ENCODE results near the gene RASGRP4.
A peak's percentile ranks its signal among the peaks of the same experiment; 100 is the strongest.

Gene RASGRP4

DNA sequence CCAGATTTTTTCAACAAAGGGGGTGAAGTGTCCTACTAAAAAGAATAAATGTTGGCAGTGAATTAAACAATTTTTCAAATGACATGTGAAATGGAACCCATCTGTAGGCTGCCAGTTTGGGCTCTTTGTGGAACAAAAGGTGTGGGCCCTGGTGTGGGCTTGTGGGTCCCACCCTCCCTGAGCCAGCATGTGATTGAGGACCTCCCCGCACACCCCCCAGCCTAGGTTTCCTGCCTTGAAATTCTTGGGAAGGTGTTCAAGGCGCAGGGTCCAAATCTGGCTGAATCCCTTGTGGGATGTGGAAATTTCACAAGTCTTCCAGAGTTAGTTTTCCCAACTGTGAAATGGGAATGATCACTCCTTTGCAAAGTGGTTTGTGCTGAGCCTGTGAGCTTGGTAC is 42.3 kb downstream of the RASGRP4 start:
- TF ChIP-seq, protein P1, sequence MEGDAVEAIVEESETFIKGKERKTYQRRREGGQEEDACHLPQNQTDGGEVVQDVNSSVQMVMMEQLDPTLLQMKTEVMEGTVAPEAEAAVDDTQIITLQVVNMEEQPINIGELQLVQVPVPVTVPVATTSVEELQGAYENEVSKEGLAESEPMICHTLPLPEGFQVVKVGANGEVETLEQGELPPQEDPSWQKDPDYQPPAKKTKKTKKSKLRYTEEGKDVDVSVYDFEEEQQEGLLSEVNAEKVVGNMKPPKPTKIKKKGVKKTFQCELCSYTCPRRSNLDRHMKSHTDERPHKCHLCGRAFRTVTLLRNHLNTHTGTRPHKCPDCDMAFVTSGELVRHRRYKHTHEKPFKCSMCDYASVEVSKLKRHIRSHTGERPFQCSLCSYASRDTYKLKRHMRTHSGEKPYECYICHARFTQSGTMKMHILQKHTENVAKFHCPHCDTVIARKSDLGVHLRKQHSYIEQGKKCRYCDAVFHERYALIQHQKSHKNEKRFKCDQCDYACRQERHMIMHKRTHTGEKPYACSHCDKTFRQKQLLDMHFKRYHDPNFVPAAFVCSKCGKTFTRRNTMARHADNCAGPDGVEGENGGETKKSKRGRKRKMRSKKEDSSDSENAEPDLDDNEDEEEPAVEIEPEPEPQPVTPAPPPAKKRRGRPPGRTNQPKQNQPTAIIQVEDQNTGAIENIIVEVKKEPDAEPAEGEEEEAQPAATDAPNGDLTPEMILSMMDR (conservative IDR thresholded peaks at IDR 0.05) = no peak
- H3K27ac ChIP-seq = no peak overlapping the region

DNA sequence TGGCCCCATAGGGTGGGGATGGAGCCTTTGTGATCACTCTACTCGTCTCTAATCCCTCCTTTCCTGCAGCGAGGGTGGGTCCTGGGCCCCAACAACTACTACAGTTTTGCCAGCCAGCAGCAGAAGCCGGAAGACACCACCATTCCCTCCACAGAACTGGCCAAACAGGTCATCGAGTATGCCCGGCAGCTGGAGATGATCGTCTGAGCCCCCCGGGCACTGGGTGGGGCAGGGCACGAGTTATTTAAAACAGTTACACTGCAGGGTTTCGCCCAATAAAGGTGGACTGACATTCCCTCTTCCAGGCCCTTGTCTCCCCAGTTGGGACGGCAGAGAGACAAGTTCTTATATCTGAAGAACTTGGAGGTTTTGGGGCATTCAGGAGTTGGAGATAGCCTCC is 42.8 kb downstream of the RASGRP4 start:
- TF ChIP-seq, protein P1 (conservative IDR thresholded peaks at IDR 0.05) = no peak
- H3K27ac ChIP-seq = no peak overlapping the region

DNA sequence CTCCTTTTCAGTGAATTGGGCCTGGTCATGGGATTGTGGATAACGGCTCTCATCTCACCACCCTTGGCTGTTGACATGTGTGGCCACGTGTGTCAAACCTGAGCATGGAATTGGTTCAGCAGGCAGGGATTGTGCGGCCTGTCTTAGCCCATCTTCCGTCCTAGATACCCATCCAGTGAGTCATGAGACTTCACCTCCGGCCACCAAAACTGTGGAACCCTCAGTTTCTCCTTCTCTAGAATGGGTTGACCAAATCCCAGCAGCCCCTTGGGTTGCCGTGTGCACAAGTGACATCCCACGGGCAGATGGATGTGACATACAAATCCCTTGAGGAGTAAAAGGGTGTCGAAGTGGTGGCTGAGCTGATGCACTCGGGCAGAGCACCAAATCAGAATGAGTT is 44.9 kb downstream of the RASGRP4 start:
- TF ChIP-seq, protein P1 (conservative IDR thresholded peaks at IDR 0.05) = no peak
- H3K27ac ChIP-seq = no peak overlapping the region

DNA sequence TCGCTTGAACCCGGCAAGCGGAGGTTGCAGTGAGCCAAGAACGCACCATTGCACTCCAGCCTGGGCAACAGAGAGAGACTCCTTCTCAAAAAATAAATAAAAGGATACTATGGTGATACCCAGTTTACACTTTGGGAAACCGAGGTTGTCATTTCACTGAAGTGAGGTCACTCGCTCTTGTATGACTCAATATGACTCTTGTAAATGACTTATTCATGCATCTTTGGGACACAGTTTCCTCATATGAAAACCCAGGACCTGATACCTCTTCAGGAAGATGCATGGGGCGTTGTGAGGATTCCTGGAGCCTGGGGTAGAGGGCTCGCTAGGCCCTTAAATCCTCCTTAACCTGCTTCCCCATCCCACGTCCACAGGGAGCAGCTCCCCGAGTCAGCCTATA is 47.2 kb downstream of the RASGRP4 start:
- no peak overlapping the region for H3K27ac ChIP-seq
- TF ChIP-seq, protein P1 (conservative IDR thresholded peaks at IDR 0.05) = no peak

DNA sequence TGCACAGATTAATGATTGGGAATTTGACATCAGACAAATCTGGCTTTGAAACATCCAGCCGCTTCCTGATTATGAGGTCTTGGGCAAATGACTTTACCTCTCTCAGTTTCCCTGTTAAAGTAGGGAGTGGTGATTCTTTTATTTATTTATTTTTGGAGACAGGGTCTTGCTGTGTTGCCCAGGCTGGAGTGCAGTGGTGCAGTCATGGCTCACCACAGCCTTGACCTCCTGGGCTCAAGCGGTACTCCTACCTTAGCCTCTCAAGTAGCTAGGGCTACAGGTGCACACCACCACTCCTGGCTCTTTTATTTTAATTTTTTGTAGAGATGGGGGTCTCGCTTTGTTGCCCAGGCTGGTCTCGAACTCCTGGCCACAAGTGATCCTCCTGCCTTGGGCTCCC is 49.0 kb downstream of the RASGRP4 start:
- TF ChIP-seq, protein P1 (conservative IDR thresholded peaks at IDR 0.05) = no peak
- peak overlapping the region; percentile 95 for H3K27ac ChIP-seq

DNA sequence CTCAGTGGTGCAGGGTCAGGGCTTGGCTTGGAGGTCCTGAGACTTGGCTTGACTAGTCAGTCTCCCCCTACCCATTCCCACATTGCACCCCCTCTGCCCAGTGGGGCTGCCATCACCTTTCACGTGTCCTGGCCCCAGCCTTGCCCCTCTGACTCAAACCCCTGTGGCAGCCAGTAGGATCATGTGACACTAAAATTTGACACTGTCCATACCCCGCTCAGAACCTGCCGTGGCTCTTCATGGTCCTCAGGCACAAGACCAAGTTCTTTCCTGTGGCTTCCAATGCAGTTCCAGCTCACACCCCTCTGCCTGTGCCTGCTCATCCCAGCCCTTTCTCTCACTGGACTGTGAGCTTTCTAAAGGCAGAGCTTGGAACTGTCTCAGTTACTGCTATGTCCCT is 49.4 kb downstream of the RASGRP4 start:
- peak overlapping the region; percentile 95 for H3K27ac ChIP-seq
- TF ChIP-seq, protein P1 (conservative IDR thresholded peaks at IDR 0.05) = no peak

DNA sequence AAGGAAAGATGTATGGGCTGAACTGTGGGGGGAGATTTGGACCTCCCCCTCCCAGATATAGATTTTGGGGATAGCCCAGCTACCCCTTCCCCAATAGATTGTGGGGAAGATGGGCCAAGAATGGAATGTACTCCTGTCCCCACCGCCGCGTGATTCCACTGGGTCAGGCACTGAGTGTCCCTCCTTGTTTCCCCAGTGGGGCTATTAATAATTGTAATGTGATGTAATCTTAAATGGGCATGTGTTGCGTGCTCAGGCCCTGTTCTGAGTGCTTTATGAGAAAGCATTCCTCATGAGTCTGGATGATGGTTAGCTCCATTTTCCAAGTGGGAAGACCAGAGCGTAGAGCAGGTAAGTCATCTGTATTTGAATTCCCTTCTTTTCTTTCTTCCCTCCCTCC is 50.3 kb downstream of the RASGRP4 start:
- H3K27ac ChIP-seq = peak overlapping the region; percentile 95
- TF ChIP-seq, protein P1 (conservative IDR thresholded peaks at IDR 0.05) = no peak

DNA sequence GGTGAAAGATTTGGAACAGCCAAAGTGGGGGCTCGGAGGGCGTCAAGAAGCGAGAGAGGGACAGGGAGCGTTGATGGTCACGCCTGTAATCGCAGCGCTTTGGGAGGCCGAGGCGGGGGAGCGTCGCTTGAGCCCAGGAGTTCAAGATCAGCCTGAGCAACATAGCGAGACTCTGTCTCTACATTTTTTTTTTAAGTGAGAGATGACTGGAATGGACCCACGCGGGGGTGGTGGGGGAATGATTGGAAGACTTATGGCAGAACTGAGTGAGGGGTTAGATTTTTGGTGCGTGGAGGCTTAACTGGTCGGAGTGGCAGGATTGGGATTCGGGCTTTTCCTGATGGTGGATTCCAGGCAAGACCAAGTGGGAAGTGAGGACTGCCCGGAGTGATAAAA is 50.9 kb downstream of the RASGRP4 start:
- TF ChIP-seq, protein P1 (conservative IDR thresholded peaks at IDR 0.05) = no peak
- H3K27ac ChIP-seq = peak overlapping the region; percentile 95

Measured in VCaP (cell line).